ENCODE data around the gene XPNPEP1. TPM values are rescaled to one million over a fixed set of nuclear protein-coding genes. Genes with fewer than 3 reads are reported as not detected.
A peak's percentile ranks its signal among the peaks of the same experiment; 100 is the strongest.

Gene XPNPEP1
- polyA plus RNA-seq, 1 donor (not counting 4 experiments of a cell fraction or from before 2014, with no cell fraction given): 96.2 TPM

- Histone ChIP-seq H3K36me3 (ENCODE audit: control insufficient read depth in 2 of 2, extremely low read depth in 1 of 2, insufficient read depth in 2 of 2, low read length in 2 of 2) (peaks cover 47 to 61% of the 10 kb centered on the region in 2 experiments), H3K4me1 (ENCODE audit: control insufficient read depth, extremely low read depth, insufficient read depth, low read length) (peaks cover 4% of the 10 kb centered on the region), H3K9me3 (ENCODE audit: control insufficient read depth, low read depth, low read length) (no peaks in the 10 kb centered on the region), H4K20me1 (ENCODE audit: control insufficient read depth, extremely low read depth, insufficient read depth, low read length) (no peaks in the 10 kb centered on the region), H3K27ac (ENCODE audit: control insufficient read depth, insufficient read depth, low read length) (peak overlapping the region; percentile 8), H3K4me2 (ENCODE audit: control insufficient read depth, extremely low read depth, insufficient read depth, low read depth, low read length) (no peak overlapping the region), H3K27me3 (ENCODE audit: control insufficient read depth, extremely low read depth, insufficient read depth, low read length) (no peaks in the 10 kb centered on the region), H2AFZ (ENCODE audit: control insufficient read depth, low read length) (peak overlapping the region; percentile 38), H3K9ac (ENCODE audit: control insufficient read depth, extremely low read depth, insufficient read depth, low read length) (no peak overlapping the region), H3K9me1 (ENCODE audit: control insufficient read depth, extremely low read depth, insufficient read depth, low read length) (no peaks in the 10 kb centered on the region), H3K79me2 (ENCODE audit: control insufficient read depth, insufficient read depth, low read length) (no peaks in the 10 kb centered on the region), H3K4me3 (ENCODE audit: control insufficient read depth in 2 of 3, extremely low read depth in 1 of 3, insufficient read depth in 2 of 3, low read depth in 1 of 3, low read length in 3 of 3) (no peak overlapping the region)
- dilution Hi-C loops (cut with MboI; ENCODE audit: extremely low pct_ligation_motif_present, low sequenced_read_pairs): no loop called here
- DNase-seq (ENCODE audit: low read depth, low spot score) (peak; percentile 56), FAIRE-seq (peak; percentile 71)
- TF ChIP-seq EZH2 (IDR thresholded peaks at IDR 0.05; ENCODE audit: low read length): no peak
- peak; percentile 91 to 98 (median 94) for TF ChIP-seq CTCF (optimal IDR thresholded peaks at IDR 0.05 in 1 of 3, IDR thresholded peaks at IDR 0.05 in 1 of 3, conservative IDR thresholded peaks at IDR 0.05 in 1 of 3; ENCODE audit: extremely low read depth in 1 of 3, insufficient read depth in 2 of 3, low read length in 3 of 3)
Observed at GRCh38 chr10:109883859-109884771, 39.2 kb downstream of the XPNPEP1 start.

- no peaks in the 10 kb centered on the region for H3K9me1 ChIP-seq (ENCODE audit: control insufficient read depth, extremely low read depth, insufficient read depth, low read length)
- no peak for FAIRE-seq
- no peak overlapping the region for H3K4me2 ChIP-seq (ENCODE audit: control insufficient read depth, extremely low read depth, insufficient read depth, low read depth, low read length)
- no peaks in the 10 kb centered on the region for H3K9me3 ChIP-seq (ENCODE audit: control insufficient read depth, low read depth, low read length)
- H3K36me3 ChIP-seq (ENCODE audit: control insufficient read depth in 2 of 2, extremely low read depth in 1 of 2, insufficient read depth in 2 of 2, low read length in 2 of 2): peaks cover 40 to 60% of the 10 kb centered on the region in 2 experiments
- H3K79me2 ChIP-seq (ENCODE audit: control insufficient read depth, insufficient read depth, low read length): no peaks in the 10 kb centered on the region
- no peak overlapping the region for H3K9ac ChIP-seq (ENCODE audit: control insufficient read depth, extremely low read depth, insufficient read depth, low read length)
- peaks cover 4% of the 10 kb centered on the region for H3K4me1 ChIP-seq (ENCODE audit: control insufficient read depth, extremely low read depth, insufficient read depth, low read length)
- H4K20me1 ChIP-seq (ENCODE audit: control insufficient read depth, extremely low read depth, insufficient read depth, low read length): no peaks in the 10 kb centered on the region
- dilution Hi-C loops (cut with MboI; ENCODE audit: extremely low pct_ligation_motif_present, low sequenced_read_pairs): no loop called here
- H2AFZ ChIP-seq (ENCODE audit: control insufficient read depth, low read length): no peak overlapping the region
- no peak for DNase-seq (ENCODE audit: low read depth, low spot score)
- no peak overlapping the region for H3K4me3 ChIP-seq (ENCODE audit: control insufficient read depth in 2 of 3, extremely low read depth in 1 of 3, insufficient read depth in 2 of 3, low read depth in 1 of 3, low read length in 3 of 3)
- no peaks in the 10 kb centered on the region for H3K27me3 ChIP-seq (ENCODE audit: control insufficient read depth, extremely low read depth, insufficient read depth, low read length)
- no peak overlapping the region for H3K27ac ChIP-seq (ENCODE audit: control insufficient read depth, insufficient read depth, low read length)
- TF ChIP-seq CTCF (optimal IDR thresholded peaks at IDR 0.05 in 1 of 3, IDR thresholded peaks at IDR 0.05 in 1 of 3, conservative IDR thresholded peaks at IDR 0.05 in 1 of 3; ENCODE audit: extremely low read depth in 1 of 3, insufficient read depth in 2 of 3, low read length in 3 of 3) (no peak), EZH2 (IDR thresholded peaks at IDR 0.05; ENCODE audit: low read length) (no peak)
Observed at GRCh38 chr10:109882251-109883057, 40.9 kb downstream of the XPNPEP1 start.
